Measurements from ENCODE around the gene HOXC6. TPM values are rescaled to one million over a fixed set of nuclear protein-coding genes. Genes with fewer than 3 reads are reported as not detected.

Gene HOXC6
- total RNA-seq, 1 donor from 2014 or later: 0.32 TPM

DNA sequence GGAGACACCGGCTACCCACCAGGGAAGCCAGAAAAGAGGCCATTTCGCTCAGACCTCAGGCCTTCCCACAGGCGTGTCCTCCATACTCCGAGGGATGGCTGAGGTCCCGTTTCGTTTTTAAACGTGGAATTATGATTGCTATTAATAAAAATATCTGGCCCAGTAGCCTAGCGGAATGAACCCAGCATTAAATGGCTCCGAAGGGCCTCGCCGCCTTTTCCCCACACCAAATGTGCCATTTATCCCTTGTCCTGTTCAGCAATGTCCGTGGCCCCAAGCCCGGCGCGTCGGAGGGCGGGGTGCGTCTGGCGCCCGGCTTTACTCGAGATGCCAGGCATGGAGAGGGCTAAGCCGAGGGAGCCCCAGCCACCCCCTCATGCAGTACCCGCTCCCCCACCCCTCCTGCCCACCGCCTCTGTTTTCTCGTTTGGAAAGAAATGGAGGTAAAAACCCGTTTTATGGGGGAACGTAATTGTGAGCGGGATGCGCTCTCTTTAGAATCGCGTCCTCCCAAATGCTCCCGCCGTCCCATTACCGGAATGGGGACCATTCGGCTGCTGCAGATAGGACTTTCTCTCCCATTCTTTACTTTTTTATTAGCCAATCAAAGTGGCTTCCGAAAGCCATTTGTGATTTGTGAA, 13.7 kb upstream of the HOXC6 start:
- no peak for DNase-seq
- peaks cover 9% of the 10 kb centered on the region for H3K4me1 Mint-ChIP-seq (ENCODE audit: low read depth, unreplicated experiment)
- no peaks in the 10 kb centered on the region for H3K36me3 Mint-ChIP-seq (ENCODE audit: unreplicated experiment)
- TF ChIP-seq, protein P1, sequence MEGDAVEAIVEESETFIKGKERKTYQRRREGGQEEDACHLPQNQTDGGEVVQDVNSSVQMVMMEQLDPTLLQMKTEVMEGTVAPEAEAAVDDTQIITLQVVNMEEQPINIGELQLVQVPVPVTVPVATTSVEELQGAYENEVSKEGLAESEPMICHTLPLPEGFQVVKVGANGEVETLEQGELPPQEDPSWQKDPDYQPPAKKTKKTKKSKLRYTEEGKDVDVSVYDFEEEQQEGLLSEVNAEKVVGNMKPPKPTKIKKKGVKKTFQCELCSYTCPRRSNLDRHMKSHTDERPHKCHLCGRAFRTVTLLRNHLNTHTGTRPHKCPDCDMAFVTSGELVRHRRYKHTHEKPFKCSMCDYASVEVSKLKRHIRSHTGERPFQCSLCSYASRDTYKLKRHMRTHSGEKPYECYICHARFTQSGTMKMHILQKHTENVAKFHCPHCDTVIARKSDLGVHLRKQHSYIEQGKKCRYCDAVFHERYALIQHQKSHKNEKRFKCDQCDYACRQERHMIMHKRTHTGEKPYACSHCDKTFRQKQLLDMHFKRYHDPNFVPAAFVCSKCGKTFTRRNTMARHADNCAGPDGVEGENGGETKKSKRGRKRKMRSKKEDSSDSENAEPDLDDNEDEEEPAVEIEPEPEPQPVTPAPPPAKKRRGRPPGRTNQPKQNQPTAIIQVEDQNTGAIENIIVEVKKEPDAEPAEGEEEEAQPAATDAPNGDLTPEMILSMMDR (IDR thresholded peaks at IDR 0.05; ENCODE audit: partially characterized antibody, unreplicated experiment): no peak
- H3K27ac Mint-ChIP-seq (ENCODE audit: unreplicated experiment): no peak overlapping the region
- peaks cover 46% of the 10 kb centered on the region for H3K27me3 Mint-ChIP-seq (ENCODE audit: unreplicated experiment)
- H3K4me3 Mint-ChIP-seq (ENCODE audit: unreplicated experiment): no peak overlapping the region
- peaks cover 6% of the 10 kb centered on the region for H3K9me3 Mint-ChIP-seq (ENCODE audit: unreplicated experiment)

DNA sequence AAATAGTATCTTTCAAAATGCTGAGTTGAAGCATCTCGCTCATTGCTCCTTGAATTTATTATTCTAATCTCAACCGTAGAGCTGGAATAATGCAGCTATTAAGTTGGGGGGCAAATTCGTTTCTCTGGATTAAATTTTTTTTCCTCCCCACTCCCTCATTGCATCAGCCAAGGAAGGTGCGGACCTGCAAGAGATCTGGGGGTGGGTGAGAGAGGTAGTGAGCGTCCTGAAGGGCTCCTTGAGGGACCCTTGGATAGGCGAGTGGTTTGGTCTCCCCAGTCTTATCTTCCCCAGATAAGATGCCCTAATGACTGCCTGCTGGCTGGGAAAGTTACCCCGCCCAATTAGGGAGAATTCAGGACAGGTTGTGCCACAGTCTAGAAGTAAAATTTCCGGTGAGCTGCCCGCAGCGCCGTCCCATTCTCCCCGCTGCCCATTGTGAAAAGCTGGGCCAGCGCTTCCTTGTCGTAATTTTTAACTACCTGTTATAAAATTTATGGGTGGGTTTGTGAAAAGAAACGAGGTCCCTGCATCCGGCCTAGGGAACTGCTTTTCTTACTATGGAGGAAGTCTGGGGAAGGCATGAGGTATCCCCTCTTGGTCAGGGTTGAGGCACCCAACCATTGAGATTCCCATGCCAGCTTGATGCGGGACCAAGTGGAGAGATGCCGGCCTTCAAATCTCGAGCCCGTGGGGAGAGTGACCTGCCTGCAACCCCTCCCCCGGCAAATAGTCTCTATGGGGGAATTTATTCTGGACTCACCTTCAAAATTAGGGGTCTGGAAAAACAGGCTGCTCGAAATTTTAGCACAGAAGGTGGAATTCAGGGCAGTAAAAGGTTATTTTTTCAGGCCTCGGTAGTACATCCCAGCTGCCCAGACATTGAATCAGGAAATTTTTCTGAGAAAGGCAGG, 13.0 kb upstream of the HOXC6 start:
- TF ChIP-seq, protein P1 (IDR thresholded peaks at IDR 0.05; ENCODE audit: partially characterized antibody, unreplicated experiment): no peak
- Mint-ChIP-seq H3K27me3 (ENCODE audit: unreplicated experiment) (peaks cover 53% of the 10 kb centered on the region), H3K36me3 (ENCODE audit: unreplicated experiment) (no peaks in the 10 kb centered on the region), H3K27ac (ENCODE audit: unreplicated experiment) (no peak overlapping the region), H3K4me3 (ENCODE audit: unreplicated experiment) (no peak overlapping the region), H3K4me1 (ENCODE audit: low read depth, unreplicated experiment) (peaks cover 9% of the 10 kb centered on the region), H3K9me3 (ENCODE audit: unreplicated experiment) (peaks cover 6% of the 10 kb centered on the region)
- no peak for DNase-seq

DNA sequence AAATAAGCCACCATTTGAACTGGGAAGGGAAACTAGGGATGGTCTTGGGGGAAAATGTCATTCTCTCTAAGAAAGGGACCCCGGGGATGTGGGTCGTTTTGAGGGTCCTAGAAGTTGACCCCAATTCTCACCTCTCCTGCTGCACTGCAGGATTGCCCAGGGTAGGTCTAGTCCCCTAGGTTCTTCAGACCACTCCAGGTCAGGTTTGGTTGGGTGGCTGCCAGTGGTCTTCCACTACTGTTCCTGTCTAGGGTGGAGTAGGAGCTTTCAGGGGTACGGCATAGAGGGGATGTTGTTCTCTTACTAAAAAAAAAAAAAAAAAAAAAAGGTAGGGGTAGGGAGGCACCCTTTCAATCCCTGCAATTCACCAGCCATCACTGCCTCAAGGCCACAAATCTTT, 12.2 kb upstream of the HOXC6 start:
- Mint-ChIP-seq H3K36me3 (ENCODE audit: unreplicated experiment) (no peaks in the 10 kb centered on the region), H3K4me3 (ENCODE audit: unreplicated experiment) (no peak overlapping the region), H3K27me3 (ENCODE audit: unreplicated experiment) (peaks cover 55% of the 10 kb centered on the region), H3K9me3 (ENCODE audit: unreplicated experiment) (peaks cover 6% of the 10 kb centered on the region), H3K4me1 (ENCODE audit: low read depth, unreplicated experiment) (peaks cover 9% of the 10 kb centered on the region), H3K27ac (ENCODE audit: unreplicated experiment) (no peak overlapping the region)
- DNase-seq: no peak
- TF ChIP-seq, protein P1 (IDR thresholded peaks at IDR 0.05; ENCODE audit: partially characterized antibody, unreplicated experiment): no peak

DNA sequence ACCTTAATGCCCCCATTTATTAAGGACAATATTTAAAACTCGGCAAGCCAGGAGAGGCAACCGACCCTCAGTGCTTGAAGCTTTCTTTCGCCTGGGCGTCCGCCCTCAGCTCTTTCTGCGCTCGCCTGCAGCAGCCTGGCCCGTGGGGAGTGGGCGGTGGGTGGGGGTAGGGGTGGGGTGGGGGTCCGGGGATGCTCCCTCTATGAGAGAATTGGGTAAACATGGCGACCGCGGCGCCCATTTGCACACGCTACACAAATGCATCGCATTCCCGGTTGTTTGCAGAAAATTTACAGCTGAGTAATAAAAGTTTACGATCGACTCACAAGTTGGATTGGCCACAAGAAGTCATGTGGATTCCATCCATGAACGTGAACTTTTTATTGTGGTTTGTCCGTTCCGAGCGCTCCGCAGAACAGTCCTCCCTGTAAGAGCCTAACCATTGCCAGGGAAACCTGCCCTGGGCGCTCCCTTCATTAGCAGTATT, 11.7 kb upstream of the HOXC6 start:
- peaks cover 9% of the 10 kb centered on the region for H3K4me1 Mint-ChIP-seq (ENCODE audit: low read depth, unreplicated experiment)
- no peak overlapping the region for H3K27ac Mint-ChIP-seq (ENCODE audit: unreplicated experiment)
- peaks cover 55% of the 10 kb centered on the region for H3K27me3 Mint-ChIP-seq (ENCODE audit: unreplicated experiment)
- no peak for DNase-seq
- peaks cover 6% of the 10 kb centered on the region for H3K9me3 Mint-ChIP-seq (ENCODE audit: unreplicated experiment)
- no peak overlapping the region for H3K4me3 Mint-ChIP-seq (ENCODE audit: unreplicated experiment)
- no peaks in the 10 kb centered on the region for H3K36me3 Mint-ChIP-seq (ENCODE audit: unreplicated experiment)
- TF ChIP-seq, protein P1 (IDR thresholded peaks at IDR 0.05; ENCODE audit: partially characterized antibody, unreplicated experiment): no peak
